SU-DHL-6 (cell line): ENCODE data around the gene PRDM12.

Source experiments
- H2AFZ ChIP-seq: fragments of 200-600 bp; sonication (generic); 2 replicates; pipeline ENCODE4 v1.6.1; 2014; ENCODE audit warnings: low read depth, mild to moderate bottlenecking, moderate library complexity, mixed read lengths, antibody characterized with exemption, low read length; ENCODE audit not compliant: severe bottlenecking
- H3F3A ChIP-seq: fragments of 200-600 bp; shearing (Covaris generic); 2 replicates; pipeline ENCODE4 v1.6.0; 2016; ENCODE audit warnings: antibody characterized with exemption, mild to moderate bottlenecking; ENCODE audit not compliant: insufficient read depth
- H3K27ac ChIP-seq: fragments of 200-600 bp; sonication (generic); 2 replicates; pipeline ENCODE4 v1.5.1; 2016; ENCODE audit warnings: low read depth, mild to moderate bottlenecking, low read length, moderate library complexity, mixed read lengths
- H3K27me3 ChIP-seq: fragments of 200-600 bp; sonication (generic), shearing (Covaris generic); 2 replicates; pipeline ENCODE4 v1.6.0; 2014; ENCODE audit warnings: mild to moderate bottlenecking, low read length
- H3K36me3 ChIP-seq: fragments of 200-600 bp; sonication (generic); 2 replicates; pipeline ENCODE4 v1.6.1; 2014; ENCODE audit warnings: mild to moderate bottlenecking, low read length, mixed read lengths
- H3K4me2 ChIP-seq: fragments of 300-600, 200-600 bp; shearing (Covaris generic), sonication (generic); 2 replicates; pipeline ENCODE4 v1.6.0; 2014; ENCODE audit warnings: low read length, low read depth, mild to moderate bottlenecking; ENCODE audit not compliant: poor library complexity, severe bottlenecking
- H3K4me3 ChIP-seq: fragments of 200-600 bp; sonication (generic); 2 replicates; pipeline ENCODE4 v1.5.1; 2014; ENCODE audit warnings: antibody characterized with exemption, low read length, mild to moderate bottlenecking, mixed read lengths; ENCODE audit not compliant: insufficient read depth, poor library complexity, severe bottlenecking
- H3K79me2 ChIP-seq: fragments of 200-600 bp; sonication (generic); 2 replicates; pipeline ENCODE4 v1.6.1; 2014; ENCODE audit warnings: mild to moderate bottlenecking, low read length, moderate library complexity; ENCODE audit not compliant: insufficient read depth
- H3K9ac ChIP-seq: fragments of 200-600 bp; sonication (generic); 2 replicates; pipeline ENCODE4 v1.7.0; 2014; ENCODE audit warnings: mild to moderate bottlenecking, low read length
- H3K9me2 ChIP-seq: fragments of 200-600 bp; sonication (generic); replicated peaks from 2 replicates; pipeline ENCODE4 v1.6.1; 2014; ENCODE audit warnings: low read length; ENCODE audit not compliant: insufficient read depth
- H3K9me3 ChIP-seq: fragments of 200-600 bp; sonication (generic); 2 replicates; pipeline ENCODE4 v1.6.1; 2014; ENCODE audit warnings: low read length, mixed read lengths; ENCODE audit not compliant: insufficient read depth
- H4K20me1 ChIP-seq: fragments of 200-600 bp; sonication (generic); 2 replicates; pipeline ENCODE4 v1.6.1; 2014; ENCODE audit warnings: low read depth, mild to moderate bottlenecking, antibody characterized with exemption, low read length, moderate library complexity, mixed read lengths
- EZH2phosphoT487 ChIP-seq: fragments of 200-600 bp; sonication (generic), shearing (Covaris generic); conservative IDR thresholded peaks from 2 replicates; pipeline ENCODE4 v1.6.1; 2018; ENCODE audit warnings: mild to moderate bottlenecking, antibody characterized with exemption, low read length, moderate library complexity, mixed read lengths
- TF ChIP-seq, protein P1 (sequence below): fragments of 200-600 bp; sonication (generic); IDR thresholded peaks from one replicate; pipeline ENCODE4 v1.5.1; 2017; ENCODE audit warnings: antibody characterized with exemption, mild to moderate bottlenecking, low read length, moderate library complexity; ENCODE audit not compliant: insufficient read depth, poor library complexity, severe bottlenecking

Gene PRDM12

DNA sequence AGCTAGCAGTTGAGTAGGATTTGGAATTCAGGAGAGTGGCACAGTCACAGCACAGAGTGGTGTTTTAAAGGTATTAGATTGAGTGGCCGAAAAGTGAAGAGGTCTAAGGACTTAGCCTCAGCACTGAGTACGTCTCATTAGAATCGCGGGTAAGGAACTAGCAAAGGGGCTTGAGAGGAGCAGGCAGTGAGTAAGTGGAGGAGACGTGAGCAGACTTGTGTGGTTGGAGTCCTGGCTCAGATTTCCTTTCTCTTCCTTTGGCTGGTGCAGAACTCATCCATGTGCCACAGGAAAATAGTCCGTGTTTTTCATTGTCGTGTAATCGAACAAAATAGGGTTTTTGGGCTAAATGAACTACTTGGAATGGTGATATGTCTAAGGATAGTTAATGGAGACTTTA lies 32.6 kb downstream of the PRDM12 start:
- no peak overlapping the region for H3K27ac ChIP-seq

DNA sequence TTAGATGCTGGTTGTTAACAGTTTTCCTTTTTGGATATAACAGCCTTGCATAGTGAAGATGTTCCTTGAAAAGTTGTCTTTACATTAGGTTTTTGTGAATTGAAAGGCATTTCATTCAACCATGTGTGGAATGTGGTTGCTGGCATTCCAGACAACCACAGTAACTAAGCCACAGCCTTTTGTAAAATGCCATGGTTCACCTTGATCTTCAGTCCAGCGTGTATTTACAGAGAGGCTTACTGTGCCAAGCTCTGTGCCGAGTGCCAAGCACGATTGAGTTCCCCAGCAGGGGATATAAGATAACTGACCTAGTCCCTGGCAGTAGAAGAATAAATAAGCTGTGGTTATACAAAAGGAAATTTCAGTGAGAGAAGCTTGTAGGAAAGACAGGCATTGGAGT lies 34.1 kb downstream of the PRDM12 start:
- Histone ChIP-seq H3K27me3 (no peaks in the 10 kb centered on the region), H4K20me1 (peaks cover 6% of the 10 kb centered on the region; the same call in 1 of the 2 replicates), H3K4me2 (no peak overlapping the region), H3F3A (no peaks in the 10 kb centered on the region), H3K9ac (no peak overlapping the region), H2AFZ (no peak overlapping the region), H3K9me2 (no peaks in the 10 kb centered on the region), H3K9me3 (no peaks in the 10 kb centered on the region), H3K36me3 (peaks cover 26% of the 10 kb centered on the region), H3K4me3 (no peak overlapping the region), H3K27ac (no peak overlapping the region), H3K79me2 (peaks cover 34% of the 10 kb centered on the region)
- TF ChIP-seq, protein P1, sequence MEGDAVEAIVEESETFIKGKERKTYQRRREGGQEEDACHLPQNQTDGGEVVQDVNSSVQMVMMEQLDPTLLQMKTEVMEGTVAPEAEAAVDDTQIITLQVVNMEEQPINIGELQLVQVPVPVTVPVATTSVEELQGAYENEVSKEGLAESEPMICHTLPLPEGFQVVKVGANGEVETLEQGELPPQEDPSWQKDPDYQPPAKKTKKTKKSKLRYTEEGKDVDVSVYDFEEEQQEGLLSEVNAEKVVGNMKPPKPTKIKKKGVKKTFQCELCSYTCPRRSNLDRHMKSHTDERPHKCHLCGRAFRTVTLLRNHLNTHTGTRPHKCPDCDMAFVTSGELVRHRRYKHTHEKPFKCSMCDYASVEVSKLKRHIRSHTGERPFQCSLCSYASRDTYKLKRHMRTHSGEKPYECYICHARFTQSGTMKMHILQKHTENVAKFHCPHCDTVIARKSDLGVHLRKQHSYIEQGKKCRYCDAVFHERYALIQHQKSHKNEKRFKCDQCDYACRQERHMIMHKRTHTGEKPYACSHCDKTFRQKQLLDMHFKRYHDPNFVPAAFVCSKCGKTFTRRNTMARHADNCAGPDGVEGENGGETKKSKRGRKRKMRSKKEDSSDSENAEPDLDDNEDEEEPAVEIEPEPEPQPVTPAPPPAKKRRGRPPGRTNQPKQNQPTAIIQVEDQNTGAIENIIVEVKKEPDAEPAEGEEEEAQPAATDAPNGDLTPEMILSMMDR: no peak
- TF ChIP-seq EZH2phosphoT487: no peak

More for the DNA sequence above, 32.6 kb downstream of the PRDM12 start:
- no peaks in the 10 kb centered on the region for H3F3A ChIP-seq
- H3K4me3 ChIP-seq: no peak overlapping the region
- H4K20me1 ChIP-seq: peaks cover 6% of the 10 kb centered on the region; the same call in 1 of the 2 replicates
- H2AFZ ChIP-seq: no peak overlapping the region
- no peaks in the 10 kb centered on the region for H3K27me3 ChIP-seq
- H3K36me3 ChIP-seq: peaks cover 21% of the 10 kb centered on the region
- H3K79me2 ChIP-seq: peaks cover 34% of the 10 kb centered on the region
- 0 out of 2 replicates have a peak, but pooled peaks cover 4% of the 10 kb centered on the region for H3K9me3 ChIP-seq
- H3K9me2 ChIP-seq: no peaks in the 10 kb centered on the region
- TF ChIP-seq, protein P1: no peak
- no peak for TF ChIP-seq EZH2phosphoT487
- H3K9ac ChIP-seq: no peak overlapping the region
- H3K4me2 ChIP-seq: no peak overlapping the region

DNA sequence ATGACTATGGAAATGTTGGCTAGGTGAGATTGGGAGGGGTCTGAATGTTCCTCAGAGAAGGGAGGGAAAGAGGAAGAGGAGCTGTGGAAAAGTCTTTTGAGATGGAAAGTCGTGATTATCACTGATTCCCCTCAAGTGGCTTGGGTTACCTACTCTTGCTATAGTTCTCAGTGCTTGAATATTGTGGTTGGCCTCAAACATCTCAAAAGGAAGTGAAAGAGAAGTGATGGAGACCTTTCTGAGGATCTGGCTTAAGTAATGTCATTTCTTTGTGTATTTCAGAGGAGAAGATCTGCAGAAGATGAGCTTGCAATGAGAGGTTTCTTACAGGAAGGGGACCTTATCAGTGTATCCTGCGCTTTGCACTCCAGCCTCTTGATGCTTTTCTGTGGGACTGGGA lies 34.7 kb downstream of the PRDM12 start:
- no peak overlapping the region for H3K4me3 ChIP-seq
- H3K9me3 ChIP-seq: no peaks in the 10 kb centered on the region
- no peaks in the 10 kb centered on the region for H3F3A ChIP-seq
- H3K36me3 ChIP-seq: peaks cover 27% of the 10 kb centered on the region
- no peaks in the 10 kb centered on the region for H3K27me3 ChIP-seq
- H4K20me1 ChIP-seq: peaks cover 6% of the 10 kb centered on the region; the same call in 1 of the 2 replicates
- H3K9ac ChIP-seq: no peak overlapping the region
- H3K9me2 ChIP-seq: no peaks in the 10 kb centered on the region
- no peak overlapping the region for H2AFZ ChIP-seq
- H3K4me2 ChIP-seq: no peak overlapping the region
- H3K79me2 ChIP-seq: peaks cover 30% of the 10 kb centered on the region
- TF ChIP-seq, protein P1: no peak
- no peak for TF ChIP-seq EZH2phosphoT487
- H3K27ac ChIP-seq: no peak overlapping the region
